Mesenchymal stem cell (in vitro differentiated cells and primary cell): ENCODE data around the gene PTPRR.

Source experiments
- DNase-seq: peaks from one replicate; pipeline ENCODE4 v3.0.0-alpha.2; 2013
- H2AFZ ChIP-seq: one replicate; pipeline ENCODE4 v1.6.1; 2013; ENCODE audit warnings: low read depth, mild to moderate bottlenecking, control low read depth, inconsistent platforms, low read length, moderate library complexity
- H2AK5ac ChIP-seq: 2 replicates; pipeline ENCODE4 v1.6.1; 2013; ENCODE audit warnings: low read length, moderate library complexity, mild to moderate bottlenecking, inconsistent platforms; ENCODE audit not compliant: severe bottlenecking
- H2BK120ac ChIP-seq: one replicate; pipeline ENCODE4 v1.6.1; 2013; ENCODE audit warnings: low read depth, mild to moderate bottlenecking, inconsistent platforms, low read length, moderate library complexity
- H2BK12ac ChIP-seq, 2 experiments: one replicate each; pipeline ENCODE4 v1.6.1; 2013; ENCODE audit warnings: inconsistent platforms in 2 of 2, low read length in 2 of 2, mild to moderate bottlenecking in 2 of 2, moderate library complexity in 2 of 2, control low read depth in 1 of 2
- H2BK15ac ChIP-seq: one replicate; pipeline ENCODE4 v1.6.1; 2013; ENCODE audit warnings: mild to moderate bottlenecking, low read depth, inconsistent platforms; ENCODE audit not compliant: poor library complexity, severe bottlenecking
- H2BK5ac ChIP-seq: 2 replicates; pipeline ENCODE4 v1.6.1; 2013; ENCODE audit warnings: low read depth, mild to moderate bottlenecking, low read length, control low read depth, inconsistent platforms; ENCODE audit not compliant: poor library complexity, severe bottlenecking
- H3K14ac ChIP-seq, 2 experiments: one replicate each; pipeline ENCODE4 v1.6.1; 2013; ENCODE audit warnings: inconsistent platforms in 2 of 2, low read length in 2 of 2, control low read depth in 1 of 2, mild to moderate bottlenecking in 1 of 2, moderate library complexity in 1 of 2
- H3K18ac ChIP-seq, 2 experiments: one replicate each; pipeline ENCODE4 v1.6.1; 2013; ENCODE audit warnings: inconsistent platforms in 2 of 2, low read length in 2 of 2, control low read depth in 1 of 2, low read depth in 1 of 2, mild to moderate bottlenecking in 1 of 2
- H3K23ac ChIP-seq, 2 experiments: one replicate each; pipeline ENCODE4 v1.6.1; 2013; ENCODE audit warnings: inconsistent platforms in 2 of 2, low read length in 2 of 2, mild to moderate bottlenecking in 2 of 2, moderate library complexity in 2 of 2, control low read depth in 1 of 2
- H3K27ac ChIP-seq: 2 replicates; pipeline ENCODE4 v1.5.1; 2013; ENCODE audit warnings: mild to moderate bottlenecking, moderate library complexity, low read length, control low read depth, inconsistent platforms; ENCODE audit not compliant: poor library complexity, severe bottlenecking
- H3K27me3 ChIP-seq, 2 experiments: 2 replicates each; pipeline versions ENCODE4 v1.6.1 to v1.7.0; 2013; ENCODE audit warnings: low read length in 2 of 2, mild to moderate bottlenecking in 2 of 2, moderate library complexity in 2 of 2, control low read depth in 1 of 2, inconsistent platforms in 1 of 2; ENCODE audit not compliant: control insufficient read depth in 1 of 2, insufficient read depth in 1 of 2
- H3K36me3 ChIP-seq, 2 experiments: 2 replicates each; pipeline versions ENCODE4 v1.6.1 to v1.7.0; 2013; ENCODE audit warnings: low read length in 2 of 2, control low read depth in 1 of 2, inconsistent platforms in 1 of 2, low read depth in 1 of 2, mild to moderate bottlenecking in 1 of 2; ENCODE audit not compliant: insufficient read depth in 2 of 2, control insufficient read depth in 1 of 2
- H3K4ac ChIP-seq, 2 experiments: one replicate each; pipeline ENCODE4 v1.6.1; 2013; ENCODE audit warnings: inconsistent platforms in 2 of 2, low read length in 2 of 2, mild to moderate bottlenecking in 2 of 2, moderate library complexity in 2 of 2, control low read depth in 1 of 2, low read depth in 1 of 2
- H3K4me1 ChIP-seq: 2 replicates; pipeline ENCODE4 v1.6.1; 2013; ENCODE audit warnings: low read depth, low read length, control low read depth; ENCODE audit not compliant: control insufficient read depth, insufficient read depth
- H3K4me2 ChIP-seq: 2 replicates; pipeline ENCODE4 v1.6.1; 2013; ENCODE audit warnings: low read length, mild to moderate bottlenecking, inconsistent platforms; ENCODE audit not compliant: poor library complexity, severe bottlenecking
- H3K4me3 ChIP-seq, 2 experiments: 2 replicates each; pipeline versions ENCODE4 v1.5.1 to v1.7.0; 2013; ENCODE audit warnings: low read length in 2 of 2, mild to moderate bottlenecking in 2 of 2, control low read depth in 1 of 2, low read depth in 1 of 2; ENCODE audit not compliant: insufficient read depth in 1 of 2
- H3K79me1 ChIP-seq: replicated peaks from 2 replicates; pipeline ENCODE4 v1.6.1; 2013; ENCODE audit warnings: mild to moderate bottlenecking, control low read depth, low read length, inconsistent platforms; ENCODE audit not compliant: poor library complexity, severe bottlenecking
- H3K9ac ChIP-seq: 2 replicates; pipeline ENCODE4 v1.7.0; 2013; ENCODE audit warnings: mild to moderate bottlenecking, low read length, moderate library complexity
- H3K9me3 ChIP-seq: 2 replicates; pipeline ENCODE4 v1.7.0; 2013; ENCODE audit warnings: mild to moderate bottlenecking, low read length; ENCODE audit not compliant: control insufficient read depth
- H4K8ac ChIP-seq: one replicate; pipeline ENCODE4 v1.6.1; 2013; ENCODE audit warnings: inconsistent platforms, mild to moderate bottlenecking, low read length, moderate library complexity
- H4K91ac ChIP-seq: one replicate; pipeline ENCODE4 v1.6.1; 2013; ENCODE audit warnings: mild to moderate bottlenecking, low read length, inconsistent platforms
- WGBS: methylation state at CpG from one replicate; pipeline ENCODE4 v1.1.7; 2013; ENCODE audit warnings: mixed read lengths; 5-methylcytosine and 5-hydroxymethylcytosine counted together

Gene PTPRR

GRCh38 chr12:70626180-70626579, 294.4 kb downstream of the PTPRR start:
- Histone ChIP-seq H3K4ac (no peak overlapping the region), H2BK5ac (no peak overlapping the region), H3K36me3 (no peaks in the 10 kb centered on the region), H3K9me3 (no peaks in the 10 kb centered on the region), H4K91ac (no peak overlapping the region), H3K4me2 (no peak overlapping the region), H3K27ac (no peak overlapping the region), H3K4me1 (no peaks in the 10 kb centered on the region), H3K4me3 (no peak overlapping the region), H2BK12ac (no peak overlapping the region), H4K8ac (no peak overlapping the region), H2BK120ac (no peak overlapping the region), H3K18ac (no peak overlapping the region), H3K9ac (no peak overlapping the region), H2AK5ac (no peak overlapping the region), H2AFZ (no peak overlapping the region), H3K23ac (no peak overlapping the region), H2BK15ac (no peak overlapping the region), H3K27me3 (no peaks in the 10 kb centered on the region), H3K14ac (no peak overlapping the region), H3K79me1 (no peaks in the 10 kb centered on the region)
- no CpG with 5 or more reads among the region's 3 CpGs for WGBS
- no peak for DNase-seq

GRCh38 chr12:70619471-70620152, 300.9 kb downstream of the PTPRR start:
- Histone ChIP-seq H2BK12ac (no peak overlapping the region), H3K9me3 (no peaks in the 10 kb centered on the region), H3K4me1 (no peaks in the 10 kb centered on the region), H2AK5ac (no peak overlapping the region), H4K91ac (no peak overlapping the region), H3K79me1 (no peaks in the 10 kb centered on the region), H2AFZ (no peak overlapping the region), H3K9ac (no peak overlapping the region), H3K27me3 (no peaks in the 10 kb centered on the region), H2BK120ac (no peak overlapping the region), H3K4me2 (no peak overlapping the region), H3K18ac (no peak overlapping the region), H3K4ac (no peak overlapping the region), H2BK15ac (no peak overlapping the region), H4K8ac (no peak overlapping the region), H3K14ac (no peak overlapping the region), H3K23ac (no peak overlapping the region), H3K27ac (no peak overlapping the region), H3K36me3 (no peaks in the 10 kb centered on the region), H3K4me3 (no peak overlapping the region), H2BK5ac (no peak overlapping the region)
- no peak for DNase-seq
- WGBS = 81% methylated on average over 4 of the region's 5 CpGs

- H2AFZ ChIP-seq = no peak overlapping the region
- H2AK5ac ChIP-seq = no peak overlapping the region
- no peak overlapping the region for H4K8ac ChIP-seq
- no peaks in the 10 kb centered on the region for H3K9me3 ChIP-seq
- H3K27ac ChIP-seq = no peak overlapping the region
- no peak overlapping the region for H3K14ac ChIP-seq
- no peak overlapping the region for H2BK15ac ChIP-seq
- H3K27me3 ChIP-seq = peaks cover 0 to under 1% of the 10 kb centered on the region in 2 experiments
- H3K36me3 ChIP-seq = no peaks in the 10 kb centered on the region
- H3K4me1 ChIP-seq = no peaks in the 10 kb centered on the region
- no peak overlapping the region for H3K4me3 ChIP-seq
- WGBS = 100% methylated on average over 1 of the region's 4 CpGs
- no peak overlapping the region for H4K91ac ChIP-seq
- H3K23ac ChIP-seq = no peak overlapping the region
- no peak overlapping the region for H2BK120ac ChIP-seq
- H3K4me2 ChIP-seq = no peak overlapping the region
- no peak for DNase-seq
- no peak overlapping the region for H2BK12ac ChIP-seq
- H3K18ac ChIP-seq = no peak overlapping the region
- H2BK5ac ChIP-seq = no peak overlapping the region
- no peaks in the 10 kb centered on the region for H3K79me1 ChIP-seq
- H3K4ac ChIP-seq = no peak overlapping the region
- no peak overlapping the region for H3K9ac ChIP-seq
Observed at GRCh38 chr12:70618371-70618770, 302.2 kb downstream of the PTPRR start.

- Histone ChIP-seq H3K79me1 (no peaks in the 10 kb centered on the region), H2BK5ac (no peak overlapping the region), H3K27ac (no peak overlapping the region), H3K27me3 (peaks cover 0 to 6% of the 10 kb centered on the region in 2 experiments), H3K4ac (no peak overlapping the region), H3K23ac (no peak overlapping the region), H3K18ac (no peak overlapping the region), H3K4me2 (no peak overlapping the region), H2AFZ (no peak overlapping the region), H3K4me1 (no peaks in the 10 kb centered on the region), H2BK12ac (no peak overlapping the region), H4K91ac (no peak overlapping the region), H3K14ac (no peak overlapping the region), H4K8ac (no peak overlapping the region), H3K9ac (no peak overlapping the region), H2BK120ac (no peak overlapping the region), H2BK15ac (no peak overlapping the region), H2AK5ac (no peak overlapping the region), H3K9me3 (no peaks in the 10 kb centered on the region), H3K36me3 (no peaks in the 10 kb centered on the region), H3K4me3 (no peak overlapping the region)
- WGBS = 71% methylated on average over 3 of the region's 4 CpGs
- no peak for DNase-seq
Observed at GRCh38 chr12:70617450-70617849, 303.1 kb downstream of the PTPRR start.
